Kidney (tissue), 14 donors: Measurements from ENCODE around the gene GABRB1. TPM values are rescaled to one million over a fixed set of nuclear protein-coding genes. Genes with fewer than 3 reads are reported as not detected.

Experiments
- DNase-seq, 5 donors: peaks; one replicate each; pipeline ENCODE4 v3.0.0-alpha.2; 2013 to 2020
- FAIRE-seq: peaks from 2 replicates; lab custom pipeline; 2012; peaks lifted over from hg19 to GRCh38; lab: Jason Lieb, UNC
- H3K27ac ChIP-seq, 2 donors: one replicate each; pipeline ENCODE4 v1.7.0; 2013; ENCODE audit warnings: low read depth in 2 of 2, low read length in 2 of 2, inconsistent platforms in 1 of 2
- H3K27me3 ChIP-seq: one replicate; pipeline ENCODE4 v1.7.1; 2013; ENCODE audit warnings: low read length, inconsistent platforms; ENCODE audit not compliant: control insufficient read depth, insufficient read depth
- H3K36me3 ChIP-seq, 3 donors: one replicate each; pipeline versions ENCODE4 v1.7.0 to v1.7.1; 2013; ENCODE audit warnings: low read length in 3 of 3, control low read depth in 1 of 3, inconsistent platforms in 1 of 3; ENCODE audit not compliant: insufficient read depth in 3 of 3, control insufficient read depth in 2 of 3
- H3K4me1 ChIP-seq, 3 donors: one replicate each; pipeline versions ENCODE4 v1.7.0 to v1.7.1; 2013; ENCODE audit warnings: low read length in 3 of 3, inconsistent platforms in 1 of 3, low read depth in 1 of 3; ENCODE audit not compliant: control insufficient read depth in 2 of 3, insufficient read depth in 2 of 3
- H3K4me3 ChIP-seq, 3 donors: one replicate each; pipeline versions ENCODE4 v1.7.0 to v1.8.1; 2013; ENCODE audit warnings: low read length in 3 of 3, control low read depth in 1 of 3, inconsistent platforms in 1 of 3
- H3K9ac ChIP-seq, 3 donors: one replicate each; pipeline versions ENCODE4 v1.7.0 to v1.7.1; 2013; ENCODE audit warnings: low read length in 3 of 3, control low read depth in 1 of 3, inconsistent platforms in 1 of 3
- H3K9me3 ChIP-seq, 3 donors: one replicate each; pipeline versions ENCODE4 v1.7.0 to v1.7.1; 2013; ENCODE audit warnings: low read length in 3 of 3, control low read depth in 1 of 3, inconsistent platforms in 1 of 3; ENCODE audit not compliant: control insufficient read depth in 2 of 3, insufficient read depth in 1 of 3
- intact Hi-C: fragments of 100-400 bp; cut with DNase I; formaldehyde crosslinking; loops from one replicate; pipeline ENCODE4 v1.11.1; 2022
- polyA plus RNA-seq: library from polyadenylated mRNA; stranded (reverse); fragments of 350-450 nt; fragmentation: Illumina TruSeq; extraction: RNeasy Lipid Tissue Mini Kit (QIAGEN cat#74804); gene quantifications from one replicate; pipeline ENCODE4 v1.2.3, GENCODE V29; 2014; ENCODE audit warnings: low read depth, low replicate concordance; ENCODE audit not compliant: insufficient read depth
- total RNA-seq: library from RNA; stranded (reverse); fragmentation: NEBNext Ultra II Directional; extraction: Animal tissue kit (Norgen Biotek cat#: 25700); gene quantifications from one replicate; pipeline ENCODE4 v1.2.1, GENCODE V29; 2021
- TF ChIP-seq, protein P1 (sequence below): IDR thresholded peaks from 3 replicates; pipeline ENCODE4 v1.5.1; 2012; ENCODE audit warnings: mild to moderate bottlenecking, moderate library complexity, borderline replicate concordance; ENCODE audit not compliant: insufficient read depth; ENCODE audit errors: extremely low read depth
- donor health status: control.
- donor health status: control.
- donor health status: control.
- donor health status: control.
- donor health status: control.
- donor health status: DM: yes; HTN: yes; CAD: no.
- donor health status: Normal renal cell carcinoma (clear cell type).

GABRB1 gene
- total and polyA plus RNA-seq, 2 donors from 2014 or later = 0.79 to 0.82 TPM

GRCh38 chr4:46999566-46999965 lies 31.8 kb upstream of the GABRB1 start:
- Histone ChIP-seq H3K4me1 (no peaks in the 10 kb centered on the region), H3K36me3 (no peaks in the 10 kb centered on the region), H3K27ac (no peak overlapping the region), H3K27me3 (peaks cover 5% of the 10 kb centered on the region), H3K4me3 (no peak overlapping the region), H3K9me3 (no peaks in the 10 kb centered on the region), H3K9ac (no peak overlapping the region)
- FAIRE-seq = no peak
- no peak for DNase-seq
- TF ChIP-seq, protein P1, sequence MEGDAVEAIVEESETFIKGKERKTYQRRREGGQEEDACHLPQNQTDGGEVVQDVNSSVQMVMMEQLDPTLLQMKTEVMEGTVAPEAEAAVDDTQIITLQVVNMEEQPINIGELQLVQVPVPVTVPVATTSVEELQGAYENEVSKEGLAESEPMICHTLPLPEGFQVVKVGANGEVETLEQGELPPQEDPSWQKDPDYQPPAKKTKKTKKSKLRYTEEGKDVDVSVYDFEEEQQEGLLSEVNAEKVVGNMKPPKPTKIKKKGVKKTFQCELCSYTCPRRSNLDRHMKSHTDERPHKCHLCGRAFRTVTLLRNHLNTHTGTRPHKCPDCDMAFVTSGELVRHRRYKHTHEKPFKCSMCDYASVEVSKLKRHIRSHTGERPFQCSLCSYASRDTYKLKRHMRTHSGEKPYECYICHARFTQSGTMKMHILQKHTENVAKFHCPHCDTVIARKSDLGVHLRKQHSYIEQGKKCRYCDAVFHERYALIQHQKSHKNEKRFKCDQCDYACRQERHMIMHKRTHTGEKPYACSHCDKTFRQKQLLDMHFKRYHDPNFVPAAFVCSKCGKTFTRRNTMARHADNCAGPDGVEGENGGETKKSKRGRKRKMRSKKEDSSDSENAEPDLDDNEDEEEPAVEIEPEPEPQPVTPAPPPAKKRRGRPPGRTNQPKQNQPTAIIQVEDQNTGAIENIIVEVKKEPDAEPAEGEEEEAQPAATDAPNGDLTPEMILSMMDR = no peak
- intact Hi-C loops = no loop called here

DNA sequence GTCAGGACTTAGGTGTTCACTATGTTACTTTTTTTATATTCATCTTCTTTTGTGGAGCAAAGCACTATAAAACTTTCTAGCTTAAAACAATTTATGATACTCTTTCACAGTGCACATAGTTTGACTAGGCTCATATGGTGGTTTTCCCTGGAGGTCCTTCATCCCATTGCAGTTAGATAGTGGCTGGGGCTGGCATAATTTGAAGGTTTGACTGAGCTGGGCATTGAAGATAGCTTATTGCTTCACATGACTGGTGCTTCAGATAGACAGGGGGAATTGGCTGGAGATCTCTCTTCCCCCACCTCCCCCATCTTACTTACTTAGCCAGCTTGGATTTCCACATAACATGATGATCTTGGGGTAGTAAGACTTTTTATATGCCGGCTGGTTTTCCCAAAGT lies 31.0 kb upstream of the GABRB1 start:
- TF ChIP-seq, protein P1 = no peak
- Histone ChIP-seq H3K27me3 (no peaks in the 10 kb centered on the region), H3K9ac (no peak overlapping the region), H3K27ac (no peak overlapping the region), H3K9me3 (no peaks in the 10 kb centered on the region), H3K36me3 (no peaks in the 10 kb centered on the region), H3K4me3 (no peak overlapping the region), H3K4me1 (no peaks in the 10 kb centered on the region)
- intact Hi-C loops = no loop called here
- no peak for FAIRE-seq
- no peak for DNase-seq

- TF ChIP-seq, protein P1 = no peak
- Histone ChIP-seq H3K27ac (no peak overlapping the region), H3K9me3 (no peaks in the 10 kb centered on the region), H3K9ac (no peak overlapping the region), H3K36me3 (no peaks in the 10 kb centered on the region), H3K27me3 (no peaks in the 10 kb centered on the region), H3K4me1 (no peaks in the 10 kb centered on the region), H3K4me3 (no peak overlapping the region)
- DNase-seq (no peak), FAIRE-seq (no peak)
- intact Hi-C loops = no loop called here
Measured at GRCh38 chr4:47002580-47002979, 28.8 kb upstream of the GABRB1 start.

DNA sequence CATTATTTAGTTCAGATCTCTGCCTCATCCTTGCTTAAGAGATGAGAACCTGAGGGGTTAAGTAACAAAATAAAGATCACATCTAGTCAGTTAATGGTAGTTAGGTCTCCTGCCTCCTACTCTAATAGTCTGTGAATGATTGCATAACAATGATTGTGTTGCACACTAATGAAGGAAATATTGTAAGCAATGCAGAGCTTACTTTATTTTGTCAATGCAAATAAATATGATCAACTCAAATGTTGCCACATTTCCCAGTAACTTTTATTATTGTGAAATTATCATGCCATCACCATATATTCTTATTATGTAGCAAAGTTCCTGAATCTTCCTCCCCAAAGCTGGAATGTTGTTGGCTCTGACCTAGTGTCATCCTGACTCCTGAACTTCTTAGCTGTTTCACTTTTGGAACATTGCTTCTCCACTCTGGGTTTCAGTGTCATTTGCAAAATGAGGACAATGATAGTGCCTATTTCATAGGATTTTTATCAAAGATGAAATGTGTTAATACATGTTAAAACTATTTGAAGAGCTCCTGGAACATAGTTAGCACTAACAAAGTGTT lies 20.9 kb upstream of the GABRB1 start:
- no peaks in the 10 kb centered on the region for H3K4me1 ChIP-seq
- intact Hi-C loops = no loop called here
- H3K4me3 ChIP-seq = peak overlapping the region in 2 of 3 donors; percentile 36 to 40
- H3K9ac ChIP-seq = no peak overlapping the region
- no peak for DNase-seq
- no peaks in the 10 kb centered on the region for H3K36me3 ChIP-seq
- H3K27me3 ChIP-seq = no peaks in the 10 kb centered on the region
- FAIRE-seq = no peak
- H3K9me3 ChIP-seq = no peaks in the 10 kb centered on the region
- TF ChIP-seq, protein P1 = no peak
- no peak overlapping the region for H3K27ac ChIP-seq
